ENCODE results near the gene BZW2. TPM values are rescaled to one million over a fixed set of nuclear protein-coding genes. Genes with fewer than 3 reads are reported as not detected.

Gene BZW2
- polyA plus RNA-seq, 3 donors: 19.0 to 45.2 (median 36.4) TPM

DNA sequence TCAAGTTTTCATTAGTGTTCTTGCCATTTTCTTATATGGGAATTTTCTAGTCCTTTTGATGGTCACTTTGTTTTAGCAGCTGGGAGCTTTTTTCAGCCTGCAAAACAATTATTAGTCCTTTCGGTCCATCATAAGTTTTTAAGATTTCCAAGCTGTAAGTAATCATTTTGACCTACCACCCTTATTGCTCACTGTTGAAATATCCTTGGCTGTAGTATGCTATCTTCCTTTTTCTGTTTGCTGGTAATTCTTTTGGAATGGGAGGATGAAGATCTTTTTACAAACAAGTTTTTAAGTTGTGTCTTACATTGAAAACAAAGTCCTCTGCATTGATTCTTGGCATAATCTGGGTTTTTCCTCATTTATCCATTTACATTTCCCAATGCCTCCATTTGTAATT, 24.0 kb downstream of the BZW2 start:
- Histone ChIP-seq H4K20me1 (ENCODE audit: insufficient read depth, low read length) (no peaks in the 10 kb centered on the region), H3K4me2 (replicated peaks; ENCODE audit: extremely low read depth, low read length, poor library complexity, severe bottlenecking) (no peak overlapping the region), H3K4me3 (replicated peaks in 1 of 3; ENCODE audit: low read depth in 2 of 3, low read length in 3 of 3) (no peak overlapping the region), H3K27me3 (ENCODE audit: control insufficient read depth in 2 of 2, insufficient read depth in 2 of 2, low read length in 2 of 2) (no peaks in the 10 kb centered on the region), H3K79me2 (ENCODE audit: insufficient read depth, low read length) (peaks cover 27% of the 10 kb centered on the region), H3K9me3 (replicated peaks in 1 of 2; ENCODE audit: control insufficient read depth in 1 of 2, insufficient read depth in 1 of 2, low read length in 2 of 2) (no peaks in the 10 kb centered on the region), H3K36me3 (replicated peaks in 1 of 2; ENCODE audit: control insufficient read depth in 1 of 2, insufficient read depth in 2 of 2, low read length in 2 of 2) (peaks cover 17 to 20% of the 10 kb centered on the region in 2 donors), H2AFZ (ENCODE audit: insufficient read depth, low read depth, low read length, poor library complexity, severe bottlenecking) (no peak overlapping the region), H3K4me1 (ENCODE audit: control insufficient read depth in 1 of 2, insufficient read depth in 2 of 2, low read length in 2 of 2) (peaks cover 15 to 16% of the 10 kb centered on the region in 2 donors), H3K27ac (ENCODE audit: low read depth in 1 of 2, low read length in 2 of 2) (no peak overlapping the region), H3K9ac (ENCODE audit: insufficient read depth, low read length, poor library complexity, severe bottlenecking) (no peak overlapping the region)
- TF ChIP-seq, protein P1, sequence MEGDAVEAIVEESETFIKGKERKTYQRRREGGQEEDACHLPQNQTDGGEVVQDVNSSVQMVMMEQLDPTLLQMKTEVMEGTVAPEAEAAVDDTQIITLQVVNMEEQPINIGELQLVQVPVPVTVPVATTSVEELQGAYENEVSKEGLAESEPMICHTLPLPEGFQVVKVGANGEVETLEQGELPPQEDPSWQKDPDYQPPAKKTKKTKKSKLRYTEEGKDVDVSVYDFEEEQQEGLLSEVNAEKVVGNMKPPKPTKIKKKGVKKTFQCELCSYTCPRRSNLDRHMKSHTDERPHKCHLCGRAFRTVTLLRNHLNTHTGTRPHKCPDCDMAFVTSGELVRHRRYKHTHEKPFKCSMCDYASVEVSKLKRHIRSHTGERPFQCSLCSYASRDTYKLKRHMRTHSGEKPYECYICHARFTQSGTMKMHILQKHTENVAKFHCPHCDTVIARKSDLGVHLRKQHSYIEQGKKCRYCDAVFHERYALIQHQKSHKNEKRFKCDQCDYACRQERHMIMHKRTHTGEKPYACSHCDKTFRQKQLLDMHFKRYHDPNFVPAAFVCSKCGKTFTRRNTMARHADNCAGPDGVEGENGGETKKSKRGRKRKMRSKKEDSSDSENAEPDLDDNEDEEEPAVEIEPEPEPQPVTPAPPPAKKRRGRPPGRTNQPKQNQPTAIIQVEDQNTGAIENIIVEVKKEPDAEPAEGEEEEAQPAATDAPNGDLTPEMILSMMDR (IDR thresholded peaks at IDR 0.05): no peak
- Mint-ChIP-seq H3K4me3 (no peak overlapping the region), H3K27ac (peak overlapping the region in 1 of 7 donors; percentile 23), H3K36me3 (peaks cover 25 to 42% of the 10 kb centered on the region in 2 donors), H3K4me1 (peaks cover 20% of the 10 kb centered on the region), H3K9me3 (peaks cover 0 to 3% (median 0%) of the 10 kb centered on the region in 7 donors), H3K27me3 (ENCODE audit: low read depth in 3 of 3) (no peaks in the 10 kb centered on the region)
- no CpG with 5 or more reads among the region's 1 CpG for WGBS (ENCODE audit: insufficient coverage)
- intact Hi-C loops (cut with micrococcal nuclease): no loop called here
- no peak for DNase-seq

DNA sequence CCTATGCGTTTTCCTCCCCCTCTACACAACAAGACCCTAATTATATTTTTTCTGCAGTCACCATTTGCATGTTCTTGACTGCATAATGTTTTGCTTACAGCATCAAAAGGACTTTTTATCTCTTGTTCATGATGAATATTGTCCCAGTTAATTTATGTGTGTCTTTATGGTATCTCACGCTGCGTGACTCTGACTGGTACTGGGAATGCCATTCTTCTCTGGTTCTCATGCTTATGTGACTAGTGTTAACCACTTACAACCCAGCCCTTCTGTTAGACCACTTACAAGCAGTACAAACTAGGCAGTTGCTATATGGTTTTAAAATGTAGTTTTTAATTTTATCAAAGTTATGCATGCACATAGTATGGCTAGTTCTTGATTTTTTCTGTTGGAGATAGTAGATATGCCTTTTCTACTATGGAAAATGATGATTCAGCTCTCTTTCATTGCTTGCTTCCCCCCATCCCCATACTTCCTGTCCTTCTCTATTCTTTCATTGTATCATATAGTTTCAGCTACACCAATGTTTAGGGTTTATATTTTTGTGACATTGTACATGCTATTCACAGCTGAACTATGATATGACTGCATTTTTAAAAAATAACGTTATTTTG, 24.9 kb downstream of the BZW2 start:
- no peak for DNase-seq
- Histone ChIP-seq H3K36me3 (replicated peaks in 1 of 2; ENCODE audit: control insufficient read depth in 1 of 2, insufficient read depth in 2 of 2, low read length in 2 of 2) (peaks cover 21 to 29% of the 10 kb centered on the region in 2 donors), H3K9ac (ENCODE audit: insufficient read depth, low read length, poor library complexity, severe bottlenecking) (no peak overlapping the region), H3K4me3 (replicated peaks in 1 of 3; ENCODE audit: low read depth in 2 of 3, low read length in 3 of 3) (no peak overlapping the region), H2AFZ (ENCODE audit: insufficient read depth, low read depth, low read length, poor library complexity, severe bottlenecking) (no peak overlapping the region), H3K4me2 (replicated peaks; ENCODE audit: extremely low read depth, low read length, poor library complexity, severe bottlenecking) (no peak overlapping the region), H3K79me2 (ENCODE audit: insufficient read depth, low read length) (peaks cover 27% of the 10 kb centered on the region), H4K20me1 (ENCODE audit: insufficient read depth, low read length) (no peaks in the 10 kb centered on the region), H3K4me1 (ENCODE audit: control insufficient read depth in 1 of 2, insufficient read depth in 2 of 2, low read length in 2 of 2) (peaks cover 15 to 16% of the 10 kb centered on the region in 2 donors), H3K9me3 (replicated peaks in 1 of 2; ENCODE audit: control insufficient read depth in 1 of 2, insufficient read depth in 1 of 2, low read length in 2 of 2) (no peaks in the 10 kb centered on the region), H3K27me3 (ENCODE audit: control insufficient read depth in 2 of 2, insufficient read depth in 2 of 2, low read length in 2 of 2) (no peaks in the 10 kb centered on the region), H3K27ac (ENCODE audit: low read depth in 1 of 2, low read length in 2 of 2) (no peak overlapping the region)
- Mint-ChIP-seq H3K36me3 (peaks cover 33 to 43% of the 10 kb centered on the region in 2 donors), H3K4me3 (no peak overlapping the region), H3K27ac (no peak overlapping the region), H3K27me3 (ENCODE audit: low read depth in 3 of 3) (no peaks in the 10 kb centered on the region), H3K9me3 (peaks cover 0 to 3% (median 0%) of the 10 kb centered on the region in 7 donors), H3K4me1 (peaks cover 20% of the 10 kb centered on the region)
- intact Hi-C loops (cut with micrococcal nuclease): no loop called here
- WGBS (ENCODE audit: insufficient coverage): no CpG with 5 or more reads among the region's 4 CpGs
- TF ChIP-seq, protein P1 (IDR thresholded peaks at IDR 0.05): no peak
